NB4 (cell line): ENCODE data around the gene RWDD1.

Experiments used
- MAX ChIP-seq: IDR thresholded peaks from 2 replicates; pipeline ENCODE4 v1.6.1; 2011; ENCODE audit warnings: low read depth, low read length
- MYC ChIP-seq: IDR thresholded peaks from 2 replicates; pipeline ENCODE4 v1.6.1; 2011; ENCODE audit warnings: low read depth, low read length
- POLR2A ChIP-seq: IDR thresholded peaks from 2 replicates; pipeline ENCODE4 v1.6.1; 2011; ENCODE audit warnings: mild to moderate bottlenecking; ENCODE audit not compliant: insufficient read length; ENCODE audit errors: extremely low read depth
- TF ChIP-seq, protein P1 (sequence below): IDR thresholded peaks from one replicate; pipeline ENCODE4 v1.5.1; 2012; ENCODE audit warnings: low read depth, low read length

DNA sequence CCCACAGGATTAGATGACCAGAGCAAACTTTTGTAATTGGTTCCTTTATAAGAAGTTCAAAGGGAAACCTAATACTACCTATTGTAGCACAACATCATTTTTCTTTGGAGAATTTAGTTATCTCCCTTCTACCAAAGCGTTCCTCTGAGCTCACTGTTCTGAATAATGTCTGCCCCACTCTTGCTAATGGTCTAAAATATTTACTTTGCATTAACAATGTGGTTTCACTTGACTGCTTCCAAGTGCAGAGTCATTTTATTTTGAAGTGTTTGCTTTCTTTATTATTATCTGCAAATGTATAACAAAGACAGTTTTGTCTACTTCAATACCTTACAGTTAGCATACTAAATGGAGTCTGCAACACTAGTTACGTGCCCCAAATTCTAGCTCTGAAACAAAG, 40.9 kb upstream of the RWDD1 start:
- TF ChIP-seq POLR2A (no peak), MAX (no peak), MYC (no peak)
- TF ChIP-seq, protein P1, sequence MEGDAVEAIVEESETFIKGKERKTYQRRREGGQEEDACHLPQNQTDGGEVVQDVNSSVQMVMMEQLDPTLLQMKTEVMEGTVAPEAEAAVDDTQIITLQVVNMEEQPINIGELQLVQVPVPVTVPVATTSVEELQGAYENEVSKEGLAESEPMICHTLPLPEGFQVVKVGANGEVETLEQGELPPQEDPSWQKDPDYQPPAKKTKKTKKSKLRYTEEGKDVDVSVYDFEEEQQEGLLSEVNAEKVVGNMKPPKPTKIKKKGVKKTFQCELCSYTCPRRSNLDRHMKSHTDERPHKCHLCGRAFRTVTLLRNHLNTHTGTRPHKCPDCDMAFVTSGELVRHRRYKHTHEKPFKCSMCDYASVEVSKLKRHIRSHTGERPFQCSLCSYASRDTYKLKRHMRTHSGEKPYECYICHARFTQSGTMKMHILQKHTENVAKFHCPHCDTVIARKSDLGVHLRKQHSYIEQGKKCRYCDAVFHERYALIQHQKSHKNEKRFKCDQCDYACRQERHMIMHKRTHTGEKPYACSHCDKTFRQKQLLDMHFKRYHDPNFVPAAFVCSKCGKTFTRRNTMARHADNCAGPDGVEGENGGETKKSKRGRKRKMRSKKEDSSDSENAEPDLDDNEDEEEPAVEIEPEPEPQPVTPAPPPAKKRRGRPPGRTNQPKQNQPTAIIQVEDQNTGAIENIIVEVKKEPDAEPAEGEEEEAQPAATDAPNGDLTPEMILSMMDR: no peak
